SK-N-DZ (cell line): ENCODE results near the gene RAC2.
"Not testable (repeated sequence)": the region's sequence is repeated elsewhere in the genome, so short reads cannot be mapped to it uniquely, and the experiment has no call there.

Experiments
- DNase-seq: peaks from one replicate; pipeline ENCODE4 v3.0.0-alpha.2; 2015; ENCODE audit warnings: low spot score

The RAC2 gene

DNA sequence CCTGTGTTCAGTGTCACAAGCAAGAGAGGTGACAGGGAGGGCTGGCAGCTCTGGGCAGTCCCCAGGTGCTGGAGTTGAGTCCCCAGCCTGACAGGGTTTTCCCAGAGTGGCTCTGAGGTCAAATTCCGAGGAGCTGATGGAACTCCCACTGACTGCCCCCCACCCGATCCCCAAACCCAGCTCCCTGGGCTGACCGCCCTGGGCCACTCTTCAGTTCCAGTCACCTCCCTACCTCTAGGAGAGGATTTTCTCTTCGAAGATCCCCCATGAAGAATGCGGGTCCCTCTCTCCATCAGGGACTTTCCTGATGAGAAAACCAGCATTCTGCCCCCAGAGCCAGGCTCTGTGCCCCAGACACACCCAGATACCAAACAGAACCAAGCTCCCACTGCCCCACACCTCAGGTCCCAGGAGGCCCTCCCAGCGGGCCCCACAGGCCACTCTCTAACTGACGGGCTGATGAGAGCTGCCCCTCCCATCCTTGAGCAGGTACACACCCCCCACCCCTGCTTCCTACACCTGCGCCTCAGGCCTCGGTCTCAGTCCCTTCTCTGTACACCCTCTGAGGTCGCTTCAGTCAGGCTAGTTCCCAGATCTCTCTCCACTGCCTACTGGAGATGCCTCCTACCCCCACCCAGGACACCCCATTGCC, 12.1 kb upstream of the RAC2 start:
- no peak for DNase-seq

DNA sequence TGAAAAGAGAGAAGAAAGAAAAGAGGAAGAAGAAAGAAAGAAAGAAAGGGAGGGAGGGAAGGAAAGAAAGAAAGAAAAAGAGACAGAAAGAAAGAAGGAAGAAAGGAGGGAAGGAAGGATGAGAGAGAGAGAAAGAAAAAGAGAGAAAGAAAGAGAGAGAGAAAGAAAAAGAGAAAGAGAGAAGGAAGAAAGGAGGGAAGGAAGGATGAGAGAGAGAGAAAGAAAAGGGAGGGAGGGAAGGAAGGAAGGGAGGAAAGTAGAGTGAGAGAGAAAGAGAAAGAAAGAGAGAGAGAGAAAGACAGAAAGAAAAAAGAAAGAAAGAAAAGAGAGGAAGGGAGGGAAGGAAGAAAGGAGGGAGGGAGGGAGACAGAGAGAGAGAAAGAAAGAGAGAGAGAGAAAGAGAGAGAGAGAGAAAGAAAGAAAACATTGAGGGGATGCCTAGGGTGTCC, 11.5 kb upstream of the RAC2 start:
- no peak for DNase-seq

DNA sequence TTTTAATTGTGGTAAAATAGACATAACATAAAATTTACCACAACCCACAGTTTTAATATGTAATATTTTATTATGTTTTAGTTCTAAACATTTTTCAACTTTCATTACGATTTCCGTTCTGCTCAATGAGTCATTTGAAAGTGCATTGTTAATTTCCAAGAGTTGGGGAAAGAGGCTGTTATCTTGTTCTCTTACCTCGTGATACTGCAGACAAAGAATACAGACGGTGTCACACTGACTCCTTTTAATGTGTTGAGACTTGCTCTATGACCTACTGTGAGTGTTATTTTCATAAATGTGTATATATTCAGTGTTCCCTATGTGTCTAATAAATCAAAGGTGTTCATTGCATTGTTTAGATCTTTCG, 10.8 kb upstream of the RAC2 start:
- no peak for DNase-seq

DNA sequence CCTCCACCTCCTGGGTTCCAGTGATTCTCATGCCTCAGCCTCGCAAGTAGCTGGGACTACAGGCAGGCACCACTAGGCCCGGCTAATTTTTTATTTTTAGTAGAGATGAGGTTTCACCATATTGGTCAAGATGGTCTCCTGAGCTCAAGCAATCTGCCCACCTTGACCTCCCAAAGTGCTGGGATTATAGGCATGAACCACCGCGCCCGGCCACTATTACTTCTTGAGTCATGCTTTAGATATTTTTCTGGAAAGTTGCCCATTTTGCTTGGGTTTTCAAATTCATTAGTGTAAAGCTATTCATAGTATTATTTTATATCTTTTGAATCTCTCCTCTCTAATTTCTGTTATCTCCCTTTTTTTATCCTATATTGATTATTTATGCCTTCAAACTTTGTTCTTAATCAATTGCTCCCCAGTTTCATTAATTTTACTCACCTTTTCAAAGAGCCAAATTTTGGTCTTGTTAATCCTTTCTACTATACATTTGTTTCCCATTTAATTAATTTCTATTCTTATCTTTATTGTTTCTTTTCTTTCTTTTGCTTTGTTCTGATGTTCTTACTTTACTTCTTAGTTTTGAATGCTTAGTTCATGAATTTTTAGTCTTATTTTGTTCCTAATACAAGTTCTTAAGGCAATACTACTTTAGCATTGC, 10.3 kb upstream of the RAC2 start:
- DNase-seq: no peak

DNA sequence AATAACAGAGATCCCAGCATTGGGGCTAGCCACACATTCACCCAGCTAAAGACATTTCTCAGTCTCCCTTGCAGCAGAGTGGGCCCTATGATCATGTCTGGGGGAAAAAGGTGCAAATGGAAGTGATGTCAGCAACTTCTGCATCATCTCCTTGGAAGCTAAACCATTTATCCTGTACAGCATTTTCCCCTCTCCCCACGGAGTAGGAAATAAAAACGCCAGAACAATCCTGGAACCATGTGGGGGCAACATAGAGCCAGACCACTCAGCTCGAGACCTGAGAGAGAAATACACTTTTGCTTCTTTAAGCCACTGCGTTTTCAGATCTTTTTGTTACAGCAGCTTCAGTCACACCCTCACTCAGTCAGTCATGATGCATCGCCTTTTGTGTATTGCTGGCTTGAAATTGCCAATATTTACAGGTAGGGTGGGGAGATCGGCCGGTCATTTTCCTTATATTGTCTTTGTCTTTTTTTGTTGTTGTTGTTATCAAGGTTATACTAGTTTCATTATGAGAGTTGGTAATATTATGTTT, 9.1 kb upstream of the RAC2 start:
- DNase-seq: no peak

DNA sequence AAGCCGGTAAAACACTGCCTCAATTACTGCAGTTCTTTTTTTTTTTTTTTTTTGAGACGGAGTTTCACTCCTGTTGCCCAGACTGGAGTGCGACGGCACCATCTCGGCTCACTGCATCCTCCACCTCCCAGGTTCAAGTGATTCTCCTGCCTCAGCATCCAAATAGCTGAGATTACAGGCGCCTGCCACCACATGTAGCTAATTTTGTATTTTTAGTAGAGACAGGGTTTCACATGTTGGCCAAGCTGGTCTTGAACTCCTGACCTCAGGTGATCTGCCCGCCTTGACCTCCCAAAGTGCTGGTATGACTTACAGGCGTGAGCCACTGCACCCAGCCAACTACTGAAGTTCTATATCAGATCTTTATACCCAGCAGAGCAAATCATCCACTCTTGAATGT, 7.8 kb upstream of the RAC2 start:
- DNase-seq: not testable (repeated sequence)

DNA sequence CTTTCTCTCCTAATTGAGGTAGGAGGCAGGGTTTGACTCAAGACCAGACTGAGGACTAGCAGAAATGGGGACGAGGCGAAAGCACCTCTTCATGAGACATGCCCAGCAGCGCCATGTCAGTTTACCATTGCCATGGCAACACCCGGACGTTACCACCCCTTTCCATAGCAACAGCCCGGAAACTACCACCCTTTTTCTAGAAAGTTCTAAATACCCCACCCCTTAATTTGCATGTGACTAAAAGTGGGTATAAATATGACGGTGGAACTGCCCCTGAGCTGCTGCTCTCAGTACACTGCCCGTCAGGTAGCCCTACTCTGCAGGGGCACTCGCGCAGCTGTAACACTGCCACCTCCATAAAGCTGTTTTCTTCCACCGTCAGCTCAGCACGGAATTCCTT, 5.9 kb upstream of the RAC2 start:
- DNase-seq: no peak

DNA sequence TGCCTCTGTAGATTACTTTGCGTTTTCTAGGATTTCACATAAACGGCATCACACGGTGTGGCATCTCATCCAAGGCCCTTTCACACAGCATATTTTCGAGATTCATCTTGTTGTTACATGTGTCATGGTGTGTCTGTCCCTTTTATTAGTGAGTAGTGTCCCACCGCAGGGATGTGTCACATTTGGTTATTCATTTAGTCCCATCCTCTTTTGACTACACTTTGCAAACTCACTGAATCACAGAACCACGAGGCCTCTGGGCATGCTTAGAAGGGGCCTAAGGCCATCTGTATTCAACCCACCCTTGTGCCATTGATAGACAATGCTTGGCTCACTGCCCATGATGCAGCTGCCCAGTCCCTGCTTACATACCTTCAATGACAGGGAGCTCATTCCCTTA, 4.2 kb upstream of the RAC2 start:
- DNase-seq: no peak

DNA sequence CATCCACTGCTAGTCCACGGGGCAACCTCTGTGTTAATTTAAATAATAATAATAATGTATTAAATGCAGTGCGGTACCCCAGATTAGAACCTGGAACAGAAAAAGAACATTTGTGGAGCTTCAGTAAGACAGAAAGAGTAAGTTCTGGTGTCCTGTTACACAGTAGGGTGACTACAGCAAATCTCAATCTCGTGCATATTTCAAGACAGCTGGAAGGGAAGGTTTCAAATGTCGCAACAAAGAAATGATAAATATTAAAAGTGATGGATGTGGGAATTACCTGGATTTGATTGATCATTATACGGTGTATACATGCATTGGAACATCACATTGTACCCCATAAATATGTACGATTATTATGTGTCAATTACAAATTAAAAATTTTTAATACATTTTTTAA, 1.7 kb upstream of the RAC2 start:
- no peak for DNase-seq

DNA sequence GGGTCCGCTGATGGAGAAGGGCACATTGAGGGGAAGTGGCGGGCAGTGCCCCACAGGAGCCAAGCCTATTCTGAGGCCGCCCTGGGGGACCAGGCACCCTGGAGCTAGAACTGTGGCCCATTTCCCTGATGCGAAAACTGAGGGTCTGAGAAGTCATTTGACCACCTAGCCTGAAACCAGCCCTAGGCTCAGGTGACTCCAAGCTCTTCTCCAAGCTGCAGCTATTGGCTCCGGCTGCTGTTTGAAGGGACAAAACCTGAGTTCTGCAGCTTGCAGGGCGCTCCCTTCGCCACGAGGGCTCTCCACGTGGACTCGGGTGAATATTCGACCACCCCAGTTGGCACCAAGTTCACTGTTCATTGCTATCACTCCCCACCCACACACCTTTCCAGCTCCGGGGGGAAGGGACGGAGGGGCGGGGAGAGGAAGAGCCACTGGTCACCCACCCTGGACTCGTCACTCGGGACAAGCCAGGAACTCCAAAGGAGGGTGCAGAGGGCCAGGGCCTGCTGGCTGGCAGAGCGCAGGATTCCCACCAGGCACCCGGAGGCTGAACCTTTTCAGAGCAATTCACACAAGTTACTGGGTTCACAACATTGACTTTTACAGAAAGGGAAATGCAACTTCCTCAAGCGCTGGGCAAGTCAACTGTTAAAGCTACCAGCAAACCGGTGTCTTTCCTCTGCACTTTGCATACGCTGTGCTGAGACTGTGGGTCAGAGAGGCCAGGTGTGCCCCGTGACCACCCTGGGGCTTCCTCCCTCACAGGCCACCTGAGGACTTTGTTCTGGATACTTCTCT, 1.1 kb upstream of the RAC2 start:
- DNase-seq: no peak

DNA sequence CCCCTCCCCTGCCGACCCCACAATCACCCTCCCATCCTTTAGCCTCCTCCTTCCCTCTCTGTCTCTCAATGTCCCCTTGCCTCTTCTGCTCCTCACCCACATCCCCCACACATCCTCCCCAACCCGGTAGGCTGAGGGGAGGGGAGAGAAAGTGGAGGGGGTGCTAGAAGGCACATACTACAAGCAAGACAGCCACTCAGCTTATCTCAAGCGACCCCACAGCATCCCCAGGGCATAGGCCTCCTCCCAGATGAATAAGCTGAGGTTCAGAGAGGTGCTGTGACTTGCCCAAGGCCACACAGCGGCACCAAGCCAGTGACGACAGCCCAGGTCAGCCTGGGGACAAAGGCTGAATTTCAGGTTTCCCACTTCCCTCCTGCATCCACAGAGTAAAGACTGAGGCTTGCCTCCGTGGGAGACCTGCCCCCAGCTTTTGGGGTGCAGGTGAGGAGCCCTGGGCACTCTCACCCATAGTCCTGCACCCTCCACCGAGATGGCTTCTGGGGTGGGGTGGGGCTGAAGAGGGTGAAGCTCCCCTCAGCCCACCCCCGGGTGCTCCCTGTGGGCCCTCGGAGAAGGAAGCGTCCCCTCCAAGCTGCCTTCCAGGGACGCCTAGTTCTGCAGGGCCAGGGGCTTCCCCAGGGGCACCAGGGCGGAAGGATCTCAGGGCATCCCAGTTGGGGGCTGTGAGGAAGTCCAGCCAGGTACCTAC, 511 bp downstream of the RAC2 start:
- no peak for DNase-seq

DNA sequence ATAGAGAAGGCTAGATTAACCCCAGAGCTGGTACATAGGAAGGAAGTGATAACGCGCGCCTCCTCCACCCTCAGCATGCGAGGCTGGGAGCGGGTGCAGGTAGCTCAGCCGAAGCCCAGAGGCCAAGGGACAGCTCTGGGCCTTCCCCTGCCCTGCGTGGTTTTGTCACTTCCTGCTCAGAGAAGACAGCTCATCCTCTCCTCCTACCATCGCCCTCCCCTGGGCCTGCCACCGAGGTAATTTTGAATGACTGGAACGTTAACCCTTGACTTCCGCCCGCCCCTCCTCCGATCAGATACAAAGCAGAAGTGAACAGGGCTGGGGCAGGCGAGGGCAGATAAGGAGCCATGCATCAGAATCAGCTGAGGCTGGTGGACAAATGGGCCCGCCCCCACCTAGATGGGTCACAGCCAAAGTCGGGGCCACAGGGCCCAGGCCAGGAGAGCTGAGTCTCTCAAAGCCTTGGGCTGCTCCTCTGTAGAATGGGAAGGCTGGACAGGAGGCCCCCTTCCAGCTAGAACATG, 1.6 kb downstream of the RAC2 start:
- no peak for DNase-seq

DNA sequence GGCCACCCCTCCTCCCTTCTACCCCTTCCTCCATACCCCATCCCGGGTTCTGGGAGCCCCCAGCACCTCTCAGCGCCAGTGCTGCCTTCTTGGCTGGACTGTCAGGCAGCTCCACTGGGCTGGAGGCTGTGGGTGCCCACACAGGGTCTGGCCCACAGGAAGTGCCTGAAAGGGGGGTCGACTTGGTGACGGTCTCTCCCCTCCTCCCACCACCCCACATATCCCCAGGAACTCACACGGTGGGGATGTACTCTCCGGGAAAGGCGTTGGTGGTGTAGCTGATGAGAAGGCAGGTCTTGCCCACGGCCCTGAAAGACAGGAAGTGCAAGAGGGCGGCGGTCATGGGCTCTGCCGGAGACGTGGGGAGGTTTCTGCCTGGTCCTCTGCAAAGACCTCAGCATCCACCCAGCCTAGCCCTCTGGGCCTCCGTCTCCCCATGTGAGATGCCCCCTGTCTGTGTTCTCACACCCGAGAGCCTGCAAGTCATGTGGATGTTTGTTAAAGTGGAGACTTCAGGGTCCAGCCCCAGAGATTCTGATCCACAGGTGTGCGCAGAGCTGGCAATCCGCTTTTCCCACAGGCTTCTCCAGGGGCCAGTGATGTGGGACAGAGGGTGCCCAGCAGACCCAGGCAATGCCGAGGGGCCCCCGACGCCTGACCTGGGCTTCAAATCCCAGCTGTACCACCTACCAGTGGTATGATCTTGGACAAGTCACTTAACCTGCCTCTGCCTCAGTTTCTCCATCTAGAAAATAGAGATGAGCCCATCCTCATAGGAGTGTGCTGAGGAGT, 2.5 kb downstream of the RAC2 start:
- DNase-seq: no peak

DNA sequence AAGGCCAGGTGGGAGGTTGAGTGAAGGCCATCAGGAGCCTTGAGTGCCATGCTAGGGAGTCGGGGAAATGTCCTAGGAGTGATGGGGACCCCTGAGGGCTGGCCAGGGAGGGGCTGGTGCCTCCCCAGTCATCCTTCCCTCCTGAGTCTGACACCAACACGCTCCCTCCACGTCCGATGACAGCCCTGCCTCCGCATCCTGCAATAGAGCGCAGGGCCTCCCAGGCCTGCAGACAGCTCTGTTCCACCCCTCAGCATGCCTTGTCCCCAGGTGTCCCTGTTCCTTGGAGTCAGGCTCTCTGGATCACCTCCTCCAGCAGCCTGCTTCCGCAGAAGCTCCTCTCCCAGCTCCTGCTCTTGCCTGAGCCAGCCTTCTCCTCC, 3.1 kb downstream of the RAC2 start:
- DNase-seq: no peak

DNA sequence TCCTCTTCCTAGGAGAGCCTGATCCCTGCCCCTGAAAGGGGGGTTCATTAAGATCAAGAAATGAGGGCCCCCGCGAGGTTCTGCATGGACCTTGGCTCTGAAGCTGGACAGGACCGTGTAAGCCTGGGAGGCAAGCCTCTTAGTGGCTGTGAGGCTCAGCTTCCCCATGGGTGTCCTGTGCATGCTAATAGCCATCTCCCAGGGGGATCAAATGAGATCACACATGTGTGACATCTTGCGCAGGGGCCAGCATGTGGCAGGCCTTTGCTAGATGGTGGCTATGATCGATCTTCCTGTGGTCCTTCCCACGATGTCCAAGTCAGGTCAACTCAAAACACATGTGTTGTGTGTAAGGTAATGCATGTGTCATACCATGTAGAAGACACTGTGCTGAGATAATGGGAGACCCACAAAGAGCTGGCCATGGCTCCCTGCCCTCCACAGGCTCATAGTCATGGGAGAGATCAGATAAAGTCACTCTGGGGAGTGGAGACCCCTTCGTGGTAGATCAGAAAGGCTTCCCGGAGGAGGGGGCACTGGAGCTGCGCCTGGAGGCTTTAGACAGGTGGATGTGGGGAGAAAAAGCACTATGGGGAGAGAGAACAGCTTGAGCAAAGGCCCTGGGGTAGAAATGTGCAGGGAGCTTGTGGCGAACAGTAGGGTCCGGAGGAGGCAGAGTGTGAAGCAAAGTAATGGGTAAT, 3.7 kb downstream of the RAC2 start:
- DNase-seq: no peak

DNA sequence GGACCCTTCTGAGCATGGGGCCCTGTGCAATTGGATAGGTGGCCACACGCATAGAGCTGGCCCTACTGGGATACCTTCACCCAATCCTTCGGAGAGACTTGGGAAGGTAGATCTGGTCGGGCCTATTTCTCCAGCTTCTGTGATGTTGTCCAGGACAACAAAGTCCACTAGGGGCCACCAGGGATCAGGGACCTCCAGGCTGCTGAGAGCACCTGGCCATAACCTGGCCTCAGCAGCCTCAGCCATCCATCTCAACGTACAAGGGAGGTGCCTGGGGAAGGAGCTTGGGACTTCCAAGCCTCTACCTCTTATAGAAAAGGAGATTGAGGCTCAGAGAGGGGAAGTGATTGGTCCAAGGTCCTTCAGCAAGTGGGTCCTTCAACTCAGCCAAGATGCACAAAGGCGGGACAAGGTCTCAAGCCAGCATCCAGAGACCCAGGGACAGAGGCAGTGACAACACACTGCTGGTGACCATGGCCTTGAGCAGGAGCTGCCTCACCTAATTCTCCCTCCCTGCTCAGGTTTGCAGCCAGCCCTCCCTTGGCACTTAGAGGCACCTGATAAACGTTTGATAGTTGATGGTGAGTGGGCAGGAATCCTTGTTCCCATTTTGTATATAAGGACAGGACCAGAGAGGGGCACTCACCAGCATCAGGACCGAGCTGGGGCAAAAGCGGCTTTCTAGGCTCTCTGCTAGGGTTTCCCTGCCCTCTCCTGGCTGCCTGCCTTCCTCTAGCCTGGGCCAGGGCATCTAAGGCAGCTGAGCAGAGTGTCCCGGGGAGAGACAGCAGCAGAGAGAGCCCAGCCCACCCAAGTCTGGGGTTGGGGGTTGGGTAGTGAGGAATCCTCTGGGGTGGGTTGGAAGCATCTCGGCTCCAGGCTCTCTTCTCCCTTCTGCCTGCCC, 4.5 kb downstream of the RAC2 start:
- DNase-seq: no peak

DNA sequence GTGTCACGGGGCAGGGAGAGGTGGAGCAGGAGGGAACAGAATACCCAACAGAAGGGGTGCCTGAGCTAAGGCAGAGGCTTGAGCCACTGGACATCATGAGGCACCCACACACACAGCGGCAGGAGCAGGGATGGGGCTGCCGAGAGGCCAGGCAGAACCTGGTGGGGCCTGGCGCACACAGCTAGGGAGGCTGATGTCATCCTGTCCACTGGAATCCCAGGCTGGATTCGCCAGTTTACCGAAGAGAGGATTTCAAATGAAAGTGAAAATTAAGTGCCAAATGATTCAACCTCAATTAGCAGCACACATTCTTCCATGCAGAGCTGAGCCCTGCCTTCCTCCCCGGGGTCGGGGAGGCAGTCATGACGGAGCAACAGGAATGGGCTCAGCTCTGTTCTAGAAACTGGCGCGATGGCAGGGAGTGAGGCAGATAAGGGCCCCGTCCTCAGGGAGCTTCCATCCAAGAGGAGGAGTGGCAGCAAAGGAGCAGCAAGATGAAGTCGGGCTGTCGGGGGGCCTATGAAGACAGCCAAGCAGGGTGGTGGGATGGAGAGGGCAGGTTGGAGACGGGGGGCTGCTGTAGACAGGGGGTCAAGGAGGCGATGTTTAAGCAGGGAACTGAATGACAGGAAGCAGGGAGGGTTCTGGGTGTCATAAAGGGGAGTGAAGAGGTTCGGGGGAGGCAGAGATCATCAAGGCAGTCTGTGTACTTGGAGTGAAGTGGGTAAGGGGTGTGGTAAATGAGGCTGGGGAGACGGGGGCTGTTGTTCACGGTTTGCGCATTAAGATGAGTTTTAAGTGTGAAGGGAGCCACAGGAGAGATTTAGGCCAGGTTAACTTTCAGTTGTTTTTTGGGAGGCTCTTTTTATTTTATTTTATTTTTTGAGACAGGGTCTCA, 6.4 kb downstream of the RAC2 start:
- no peak for DNase-seq

DNA sequence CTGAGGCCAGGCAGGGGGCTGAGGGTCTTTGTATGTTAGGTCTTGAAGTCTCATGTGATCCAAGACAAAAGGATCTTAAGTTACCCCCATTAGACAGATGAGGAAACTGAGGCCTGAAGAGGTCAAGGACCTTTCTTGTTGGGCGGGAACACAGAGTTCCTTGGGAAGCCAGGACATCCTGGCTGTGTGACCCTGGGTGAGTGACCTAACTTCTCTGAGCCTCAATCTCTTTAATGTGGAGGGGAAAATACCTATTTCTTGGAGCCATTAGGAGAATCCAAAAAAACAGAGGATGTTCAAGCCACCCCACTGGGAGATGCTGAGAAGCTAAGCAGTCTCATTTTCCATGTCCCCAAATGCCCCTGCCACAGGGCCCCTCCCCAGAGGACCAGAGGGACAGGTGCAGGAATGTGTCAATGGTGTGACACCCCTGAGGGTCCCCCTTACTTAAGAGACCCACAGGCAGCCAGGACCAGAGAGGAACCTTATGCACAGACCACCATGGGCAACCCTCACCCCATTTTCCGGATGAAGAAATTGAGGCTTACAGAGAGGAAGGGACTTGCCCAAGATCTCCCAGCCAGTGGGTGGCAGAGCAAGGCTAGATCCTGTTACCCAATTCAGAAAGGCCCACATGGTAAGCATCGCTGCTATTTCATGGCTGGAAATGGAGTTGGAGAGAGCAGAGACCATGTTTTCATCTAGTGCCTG, 8.0 kb downstream of the RAC2 start:
- DNase-seq: no peak
